OCI-LY7 (cell line): ENCODE measurements around the gene NAALADL2.

Experiments
- EZH2phosphoT487 ChIP-seq: fragments of 200-600 bp; sonication (generic); IDR thresholded peaks from 2 replicates; pipeline ENCODE4 v1.6.1; 2018; ENCODE audit warnings: low read depth, borderline replicate concordance, mild to moderate bottlenecking, mixed run types, antibody characterized with exemption, low read length, moderate library complexity, mixed read lengths
- TF ChIP-seq, protein P1 (sequence below): fragments of 200-600 bp; sonication (generic); conservative IDR thresholded peaks from 2 replicates; pipeline ENCODE4 v1.5.1; 2014; ENCODE audit warnings: mild to moderate bottlenecking, antibody characterized with exemption, low read length, moderate library complexity, mixed read lengths

DNA sequence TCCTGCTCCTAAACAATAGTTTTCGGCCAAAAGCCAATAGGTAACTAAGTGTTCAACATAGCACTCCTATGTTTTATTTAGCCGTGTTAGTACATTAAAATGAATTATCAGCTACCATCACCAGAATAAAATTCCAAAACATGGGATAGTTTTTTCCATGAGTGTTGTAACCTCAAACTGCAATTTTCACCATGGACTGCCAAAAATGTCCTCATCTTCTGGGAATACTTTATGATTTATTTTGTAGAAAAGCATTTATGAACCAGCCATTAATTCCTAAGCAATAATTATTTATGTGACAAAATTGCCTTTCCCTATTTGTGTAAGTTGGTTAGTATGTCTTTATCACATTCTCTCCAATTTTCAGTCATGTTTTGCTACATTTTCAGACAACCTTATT lies 438.1 kb downstream of the NAALADL2 start:
- TF ChIP-seq, protein P1, sequence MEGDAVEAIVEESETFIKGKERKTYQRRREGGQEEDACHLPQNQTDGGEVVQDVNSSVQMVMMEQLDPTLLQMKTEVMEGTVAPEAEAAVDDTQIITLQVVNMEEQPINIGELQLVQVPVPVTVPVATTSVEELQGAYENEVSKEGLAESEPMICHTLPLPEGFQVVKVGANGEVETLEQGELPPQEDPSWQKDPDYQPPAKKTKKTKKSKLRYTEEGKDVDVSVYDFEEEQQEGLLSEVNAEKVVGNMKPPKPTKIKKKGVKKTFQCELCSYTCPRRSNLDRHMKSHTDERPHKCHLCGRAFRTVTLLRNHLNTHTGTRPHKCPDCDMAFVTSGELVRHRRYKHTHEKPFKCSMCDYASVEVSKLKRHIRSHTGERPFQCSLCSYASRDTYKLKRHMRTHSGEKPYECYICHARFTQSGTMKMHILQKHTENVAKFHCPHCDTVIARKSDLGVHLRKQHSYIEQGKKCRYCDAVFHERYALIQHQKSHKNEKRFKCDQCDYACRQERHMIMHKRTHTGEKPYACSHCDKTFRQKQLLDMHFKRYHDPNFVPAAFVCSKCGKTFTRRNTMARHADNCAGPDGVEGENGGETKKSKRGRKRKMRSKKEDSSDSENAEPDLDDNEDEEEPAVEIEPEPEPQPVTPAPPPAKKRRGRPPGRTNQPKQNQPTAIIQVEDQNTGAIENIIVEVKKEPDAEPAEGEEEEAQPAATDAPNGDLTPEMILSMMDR, result no peak
- no peak for TF ChIP-seq EZH2phosphoT487
